Muscle layer of duodenum (tissue), 2 donors: Measurements from ENCODE around the gene LIMK2.
A peak's percentile ranks its signal among the peaks of the same experiment; 100 is the strongest.
"Not testable (repeated sequence)": the region's sequence is repeated elsewhere in the genome, so short reads cannot be mapped to it uniquely, and the experiment has no call there.

Source experiments
- H3K27ac ChIP-seq: one replicate; pipeline ENCODE4 v1.7.0; 2013; ENCODE audit warnings: mild to moderate bottlenecking, low read length
- H3K27me3 ChIP-seq: one replicate; pipeline ENCODE4 v1.7.0; 2013; ENCODE audit warnings: low read depth, mild to moderate bottlenecking, control low read depth, low read length
- H3K36me3 ChIP-seq, 2 donors: one replicate each; pipeline ENCODE4 v1.7.0; 2013; ENCODE audit warnings: low read length in 2 of 2, control low read depth in 1 of 2, mild to moderate bottlenecking in 1 of 2; ENCODE audit not compliant: insufficient read depth in 2 of 2, control insufficient read depth in 1 of 2
- H3K4me1 ChIP-seq, 2 donors: one replicate each; pipeline ENCODE4 v1.7.0; 2013; ENCODE audit warnings: low read length in 2 of 2, mild to moderate bottlenecking in 2 of 2, control low read depth in 1 of 2, moderate library complexity in 1 of 2; ENCODE audit not compliant: insufficient read depth in 2 of 2, control insufficient read depth in 1 of 2
- H3K4me3 ChIP-seq, 2 donors: one replicate each; pipeline ENCODE4 v1.7.0; 2013; ENCODE audit warnings: low read length in 2 of 2, low read depth in 1 of 2, mild to moderate bottlenecking in 1 of 2
- H3K9me3 ChIP-seq, 2 donors: one replicate each; pipeline ENCODE4 v1.7.0; 2013; ENCODE audit warnings: low read length in 2 of 2, control low read depth in 1 of 2, mild to moderate bottlenecking in 1 of 2; ENCODE audit not compliant: control insufficient read depth in 1 of 2
- donor health status: healthy.

Gene LIMK2

DNA sequence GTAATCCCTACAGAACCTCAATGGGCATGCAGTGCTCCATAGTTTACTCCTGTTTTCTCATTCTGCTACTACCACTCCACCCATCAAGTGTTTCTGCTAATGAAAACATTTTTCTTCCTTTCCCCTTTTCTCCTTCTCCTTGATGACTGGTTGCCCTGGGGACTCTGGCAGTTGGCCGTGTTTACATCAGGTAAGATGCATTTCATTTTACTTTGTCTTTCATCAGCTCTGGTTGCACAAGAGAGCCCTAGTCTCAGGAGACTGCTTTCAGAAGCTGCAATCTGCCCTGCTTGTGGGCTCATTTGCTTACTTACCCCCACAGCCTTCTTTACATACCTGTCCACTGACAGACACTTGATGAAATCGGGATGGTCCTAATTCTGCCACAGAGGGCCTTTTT, 19.6 kb upstream of the LIMK2 start:
- H3K27ac ChIP-seq, result no peak overlapping the region
- H3K4me1 ChIP-seq, result no peaks in the 10 kb centered on the region
- peaks cover 31 to 43% of the 10 kb centered on the region in 2 donors for H3K36me3 ChIP-seq
- H3K27me3 ChIP-seq, result no peaks in the 10 kb centered on the region
- H3K4me3 ChIP-seq, result no peak overlapping the region
- H3K9me3 ChIP-seq, result no peaks in the 10 kb centered on the region

DNA sequence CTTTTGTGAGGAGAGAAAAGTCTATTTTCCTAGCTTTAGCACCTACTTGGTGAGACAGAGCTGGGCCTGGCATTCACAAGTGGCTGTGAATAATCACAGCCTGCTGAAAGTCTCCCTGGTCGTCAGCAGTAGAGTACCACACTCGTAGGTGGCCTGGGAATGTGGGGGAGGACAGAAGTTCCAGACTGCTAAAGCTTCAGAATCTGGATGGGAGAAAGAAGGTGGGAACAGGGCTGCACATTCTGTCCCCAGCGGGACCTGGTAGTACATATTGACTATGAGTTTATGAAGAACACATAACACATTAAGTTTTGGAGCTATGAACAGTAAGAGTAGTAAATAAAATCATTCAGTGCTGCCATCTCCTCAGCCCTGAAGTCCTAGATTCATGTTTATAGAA, 19.0 kb upstream of the LIMK2 start:
- H3K4me3 ChIP-seq, result no peak overlapping the region
- H3K4me1 ChIP-seq, result no peaks in the 10 kb centered on the region
- no peaks in the 10 kb centered on the region for H3K27me3 ChIP-seq
- H3K27ac ChIP-seq, result no peak overlapping the region
- H3K36me3 ChIP-seq, result peaks cover 29 to 45% of the 10 kb centered on the region in 2 donors
- no peaks in the 10 kb centered on the region for H3K9me3 ChIP-seq

DNA sequence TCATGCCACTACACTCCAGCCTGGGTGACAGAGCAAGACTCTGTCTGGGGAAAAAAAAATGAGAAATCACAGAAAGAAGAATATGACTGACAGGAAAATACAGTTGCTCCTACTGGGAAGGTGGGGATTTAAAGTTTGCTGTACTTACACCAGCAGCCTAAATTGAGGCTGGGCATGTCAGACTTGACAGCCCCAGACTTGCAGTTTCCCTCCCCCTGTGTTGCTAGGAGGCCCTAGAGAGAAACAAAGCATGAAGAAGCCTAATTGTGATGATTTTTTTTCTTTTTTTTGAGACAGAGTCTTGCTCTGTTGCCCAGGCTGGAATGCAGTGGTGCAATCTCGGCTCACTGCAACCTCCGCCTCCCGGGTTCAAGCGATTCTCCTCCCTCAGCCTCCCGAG, 17.4 kb upstream of the LIMK2 start:
- peaks cover 34 to 52% of the 10 kb centered on the region in 2 donors for H3K36me3 ChIP-seq
- H3K27ac ChIP-seq, H3K27me3 ChIP-seq, H3K4me3 ChIP-seq, H3K9me3 ChIP-seq, H3K4me1 ChIP-seq: not testable (repeated sequence)

DNA sequence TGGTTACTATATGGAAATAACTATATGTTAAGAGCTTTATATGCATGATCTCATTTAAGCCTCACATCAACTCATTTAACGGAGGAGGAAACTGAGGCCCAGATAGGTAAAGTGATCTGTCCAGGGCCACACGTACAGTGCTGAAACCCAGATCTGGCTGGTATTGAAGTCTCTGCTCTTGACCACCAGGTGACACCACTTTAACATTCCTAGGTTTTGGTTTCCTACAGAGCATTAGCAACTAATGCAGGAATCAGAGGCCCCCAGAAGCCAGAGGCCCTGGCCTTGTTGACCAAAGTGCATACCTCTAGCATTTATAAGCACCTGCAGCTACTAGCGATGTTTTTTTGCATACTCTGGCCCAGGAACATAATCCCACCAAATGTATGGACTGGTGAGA, 12.9 kb upstream of the LIMK2 start:
- Histone ChIP-seq H3K4me3 (no peak overlapping the region), H3K4me1 (no peaks in the 10 kb centered on the region), H3K9me3 (no peaks in the 10 kb centered on the region), H3K27me3 (no peaks in the 10 kb centered on the region), H3K27ac (no peak overlapping the region), H3K36me3 (peaks cover 52 to 59% of the 10 kb centered on the region in 2 donors)

DNA sequence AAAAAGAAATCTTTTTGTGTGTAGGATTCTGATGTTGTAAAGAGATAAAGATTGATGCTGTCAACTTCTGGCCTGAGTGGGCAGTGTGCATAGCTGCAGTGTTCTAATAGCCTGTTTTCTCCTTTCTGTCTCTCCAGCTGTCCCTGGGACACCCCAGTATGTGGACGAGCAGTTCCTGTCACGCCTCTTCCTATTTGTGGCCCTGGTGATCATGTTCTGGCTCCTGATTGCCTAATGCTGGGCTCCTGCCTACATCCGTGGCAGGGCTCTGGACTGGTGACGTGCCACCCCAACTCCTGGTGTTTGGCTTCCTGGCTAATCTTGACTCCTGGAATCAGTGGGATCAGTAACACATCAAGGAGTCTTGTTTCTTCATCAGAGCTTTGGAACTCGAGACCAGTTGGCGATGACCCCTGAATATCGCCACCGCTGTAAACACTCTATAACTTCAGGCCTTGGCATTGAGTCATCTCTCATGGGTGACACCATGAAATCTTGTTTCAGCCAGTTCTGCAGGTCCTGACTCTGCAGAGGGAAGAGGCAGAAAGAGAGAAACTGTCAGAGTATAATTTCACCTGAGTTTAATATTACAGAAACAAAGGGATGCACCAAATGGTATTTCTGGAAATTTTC, 7.6 kb upstream of the LIMK2 start:
- not testable (repeated sequence) for H3K27ac ChIP-seq, H3K4me1 ChIP-seq, H3K9me3 ChIP-seq, H3K27me3 ChIP-seq, H3K4me3 ChIP-seq
- H3K36me3 ChIP-seq, result peaks cover 27 to 41% of the 10 kb centered on the region in 2 donors

DNA sequence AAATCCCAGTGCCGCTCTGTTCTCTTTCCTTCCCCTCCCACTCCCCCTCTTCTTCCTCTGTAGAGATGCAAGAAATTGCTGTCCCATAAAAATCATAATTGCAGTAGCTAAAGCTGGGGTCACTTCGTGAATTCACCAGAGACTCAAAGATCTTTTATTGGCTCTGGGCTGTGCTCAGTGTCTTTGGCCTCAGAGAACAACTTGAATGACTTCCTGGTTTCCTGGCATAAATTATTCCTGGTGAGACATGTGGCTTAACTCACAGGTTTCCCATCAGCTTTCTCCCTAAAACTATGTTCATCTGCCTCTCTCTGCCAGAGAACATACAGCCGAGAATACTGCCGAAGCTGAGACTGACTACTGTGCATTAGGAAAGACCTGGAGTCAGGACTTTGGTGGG, 7.0 kb upstream of the LIMK2 start:
- H3K9me3 ChIP-seq, H3K27me3 ChIP-seq, H3K4me1 ChIP-seq, H3K27ac ChIP-seq, H3K4me3 ChIP-seq: not testable (repeated sequence)
- peaks cover 23 to 39% of the 10 kb centered on the region in 2 donors for H3K36me3 ChIP-seq

DNA sequence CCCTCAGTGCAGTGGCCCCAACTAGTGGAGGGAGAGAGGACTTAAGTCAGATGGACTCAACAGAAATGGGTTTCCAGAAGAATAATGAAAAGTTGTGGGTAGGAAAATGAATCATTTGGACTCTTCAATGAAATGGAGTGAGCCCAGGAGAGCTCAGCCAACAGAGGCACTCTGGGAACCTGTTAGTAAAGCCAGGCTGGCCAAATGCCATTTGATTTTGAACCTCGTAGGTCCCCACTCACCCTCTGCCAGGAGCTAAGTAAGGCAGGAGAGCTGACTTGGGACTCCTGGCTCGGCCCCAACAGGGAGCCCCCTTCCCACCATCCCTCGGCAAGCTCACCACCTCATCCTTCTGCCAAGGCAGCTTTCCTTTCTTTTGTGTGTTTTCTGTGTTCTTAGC, 5.6 kb upstream of the LIMK2 start:
- not testable (repeated sequence) for H3K4me1 ChIP-seq, H3K27ac ChIP-seq, H3K4me3 ChIP-seq, H3K9me3 ChIP-seq, H3K27me3 ChIP-seq
- peaks cover 16 to 31% of the 10 kb centered on the region in 2 donors for H3K36me3 ChIP-seq

DNA sequence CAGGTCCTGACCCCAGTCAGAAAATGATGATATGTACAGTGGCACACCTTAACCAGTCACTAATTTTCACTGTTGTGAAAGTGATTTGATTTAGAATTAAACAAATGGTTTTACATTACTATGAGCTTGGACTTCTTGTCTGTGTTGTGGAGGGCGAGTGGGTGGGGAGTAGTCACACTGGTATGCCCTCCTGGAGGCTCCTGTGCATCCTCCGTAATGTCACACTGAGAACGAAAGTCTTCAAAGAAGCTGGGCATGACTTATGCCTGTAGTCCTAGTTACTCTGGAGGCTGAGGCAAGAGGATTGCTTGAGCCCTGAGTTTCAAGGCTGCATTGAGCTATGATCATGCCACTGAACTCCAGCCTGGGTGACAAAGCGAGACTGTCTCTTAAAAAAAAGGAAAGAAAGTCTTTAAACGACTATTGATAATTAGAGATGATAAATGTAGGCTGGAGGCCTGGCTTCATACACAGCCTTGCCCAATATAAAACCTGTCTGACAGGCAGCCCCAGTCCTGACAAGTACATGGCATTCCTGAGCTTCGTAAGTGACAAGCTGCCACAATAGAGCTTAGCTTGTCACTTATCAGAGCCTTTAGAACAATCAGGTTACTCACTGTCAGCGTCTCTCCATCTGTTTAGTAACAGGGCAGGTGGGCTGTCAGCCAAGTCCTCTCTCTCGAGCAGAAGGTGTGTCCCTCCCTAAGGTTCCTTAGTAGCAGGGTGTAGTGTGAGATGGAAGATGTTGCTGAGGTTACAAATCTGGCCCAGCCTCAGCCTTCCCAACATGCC, 5.0 kb upstream of the LIMK2 start:
- no peaks in the 10 kb centered on the region for H3K9me3 ChIP-seq
- peaks cover 0 to 5% of the 10 kb centered on the region in 2 donors for H3K4me1 ChIP-seq
- no peak overlapping the region for H3K27ac ChIP-seq
- peaks cover 9 to 25% of the 10 kb centered on the region in 2 donors for H3K36me3 ChIP-seq
- H3K4me3 ChIP-seq, result no peak overlapping the region
- no peaks in the 10 kb centered on the region for H3K27me3 ChIP-seq

DNA sequence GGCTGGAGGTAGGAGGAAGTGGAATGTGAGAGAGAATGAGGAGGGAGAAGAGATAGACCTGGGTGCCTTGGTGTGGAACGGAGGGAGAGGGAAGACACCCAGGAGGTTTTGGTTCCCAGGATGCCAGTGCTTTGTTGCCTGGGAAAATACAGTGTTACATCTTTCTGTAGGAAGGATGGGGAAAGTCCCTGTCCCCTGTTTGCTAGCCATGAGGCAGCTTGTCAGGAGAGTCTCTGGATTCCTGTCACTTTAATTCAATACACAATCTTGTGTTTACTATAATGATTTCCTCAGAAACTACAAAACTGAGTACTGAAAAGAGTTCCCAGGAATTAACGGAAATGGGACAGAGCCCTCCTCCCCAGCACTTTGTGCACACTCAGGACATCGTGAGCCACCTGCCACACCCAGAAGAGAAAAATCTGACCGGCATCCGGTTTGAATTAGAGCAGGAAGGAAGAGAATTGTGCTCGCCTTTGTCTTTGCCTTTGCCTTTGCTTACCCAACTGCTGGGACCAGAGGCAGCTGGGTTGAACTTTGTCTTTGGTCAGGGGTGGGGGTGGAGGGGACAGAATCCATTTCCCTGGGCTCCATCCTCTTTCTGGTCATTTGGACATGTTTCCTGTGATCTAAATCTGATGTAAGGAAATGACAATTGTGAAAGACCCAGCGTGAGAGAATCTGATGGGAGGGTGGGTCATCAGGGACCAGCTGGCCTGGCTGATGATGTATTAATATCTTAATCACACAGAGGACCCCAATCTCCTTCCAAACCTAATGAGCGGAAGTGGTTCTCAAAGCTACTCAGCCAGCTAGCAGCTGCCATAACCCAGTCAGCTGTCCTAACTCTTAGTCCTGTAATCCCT, 1.3 kb upstream of the LIMK2 start:
- Histone ChIP-seq H3K4me3 (no peak overlapping the region), H3K4me1 (peaks cover 2 to 11% of the 10 kb centered on the region in 2 donors), H3K36me3 (peaks cover 0 to 3% of the 10 kb centered on the region in 2 donors), H3K27ac (peak overlapping the region; percentile 72), H3K27me3 (no peaks in the 10 kb centered on the region), H3K9me3 (no peaks in the 10 kb centered on the region)

DNA sequence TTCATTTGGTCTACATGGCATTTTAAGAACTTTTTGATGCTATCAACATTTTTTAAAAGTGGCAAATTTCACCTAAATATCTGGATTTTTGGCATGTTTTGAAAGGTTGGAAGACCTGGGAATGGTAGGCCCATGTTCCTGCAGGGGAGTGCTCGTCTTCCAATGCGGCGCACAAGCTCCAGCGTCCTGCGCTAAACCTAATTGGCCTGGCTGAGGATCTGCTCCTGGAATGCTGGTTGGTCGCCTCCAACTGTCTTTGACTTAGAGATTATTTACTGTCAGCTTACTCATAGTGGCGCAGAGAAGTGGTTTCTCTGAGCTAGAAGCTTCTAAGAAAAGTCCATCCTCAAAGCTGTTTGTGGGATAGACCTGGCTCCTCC, 626 bp upstream of the LIMK2 start:
- Histone ChIP-seq H3K36me3 (no peaks in the 10 kb centered on the region), H3K27ac (peak overlapping the region; percentile 72), H3K4me3 (peak overlapping the region; percentile 48 to 90), H3K4me1 (peaks cover 8 to 11% of the 10 kb centered on the region in 2 donors), H3K27me3 (no peaks in the 10 kb centered on the region), H3K9me3 (no peaks in the 10 kb centered on the region)
